ENCODE measurements around the gene DNAH17.

GRCh38 chr17:78422872-78423588 is 154.2 kb downstream of the DNAH17 start:
- TF ChIP-seq CTCF (IDR thresholded peaks at IDR 0.05) (no peak), POLR2A (IDR thresholded peaks at IDR 0.05) (no peak)

Data from esophagus squamous epithelium (tissue), 4 donors.